ENCODE results near the gene SLC9A9.
"Not testable (repeated sequence)": the region's sequence is repeated elsewhere in the genome, so short reads cannot be mapped to it uniquely, and the experiment has no call there.

SLC9A9 gene

GRCh38 chr3:143286392-143287010, 561.8 kb downstream of the SLC9A9 start:
- DNase-seq (ENCODE audit: low spot score), result no peak

GRCh38 chr3:143283432-143284128, 564.7 kb downstream of the SLC9A9 start:
- no peak for DNase-seq (ENCODE audit: low spot score)

- no peak for DNase-seq (ENCODE audit: low spot score)
Observed at GRCh38 chr3:143280984-143281383, 567.3 kb downstream of the SLC9A9 start.

GRCh38 chr3:143279567-143279966, 568.7 kb downstream of the SLC9A9 start:
- not testable (repeated sequence) for DNase-seq (ENCODE audit: low spot score)

- DNase-seq (ENCODE audit: low spot score), result no peak
Observed at GRCh38 chr3:143278721-143279120, 569.5 kb downstream of the SLC9A9 start.

GRCh38 chr3:143277531-143277930, 570.7 kb downstream of the SLC9A9 start:
- no peak for DNase-seq (ENCODE audit: low spot score)

GRCh38 chr3:143276592-143276991, 571.7 kb downstream of the SLC9A9 start:
- DNase-seq (ENCODE audit: low spot score), result no peak

- no peak for DNase-seq (ENCODE audit: low spot score)
Observed at GRCh38 chr3:143273975-143274690, 574.1 kb downstream of the SLC9A9 start.

GRCh38 chr3:143271136-143271535, 577.1 kb downstream of the SLC9A9 start:
- DNase-seq (ENCODE audit: low spot score), result no peak

- DNase-seq (ENCODE audit: low spot score), result no peak
Observed at GRCh38 chr3:143269741-143270140, 578.5 kb downstream of the SLC9A9 start.

- DNase-seq (ENCODE audit: low spot score), result no peak
Observed at GRCh38 chr3:143267989-143268388, 580.3 kb downstream of the SLC9A9 start.

GRCh38 chr3:143266927-143267326, 581.3 kb downstream of the SLC9A9 start:
- DNase-seq (ENCODE audit: low spot score), result no peak

GRCh38 chr3:143266511-143266910, 581.8 kb downstream of the SLC9A9 start:
- no peak for DNase-seq (ENCODE audit: low spot score)

GRCh38 chr3:143265501-143266070, 582.7 kb downstream of the SLC9A9 start:
- no peak for DNase-seq (ENCODE audit: low spot score)

- DNase-seq (ENCODE audit: low spot score), result no peak
Observed at GRCh38 chr3:143263852-143264513, 584.3 kb downstream of the SLC9A9 start.

GRCh38 chr3:143261848-143262247, 586.4 kb downstream of the SLC9A9 start:
- no peak for DNase-seq (ENCODE audit: low spot score)

- DNase-seq (ENCODE audit: low spot score), result no peak
Observed at GRCh38 chr3:143258692-143259091, 589.6 kb downstream of the SLC9A9 start.

GRCh38 chr3:143256416-143256815, 591.9 kb downstream of the SLC9A9 start:
- no peak for DNase-seq (ENCODE audit: low spot score)

GRCh38 chr3:143255739-143256138, 592.5 kb downstream of the SLC9A9 start:
- DNase-seq (ENCODE audit: low spot score), result no peak

- peak; percentile 36 for DNase-seq (ENCODE audit: low spot score)
Observed at GRCh38 chr3:143252931-143253330, 595.3 kb downstream of the SLC9A9 start.

GRCh38 chr3:143249014-143249413, 599.3 kb downstream of the SLC9A9 start:
- no peak for DNase-seq (ENCODE audit: low spot score)

GRCh38 chr3:143247073-143247472, 601.2 kb downstream of the SLC9A9 start:
- no peak for DNase-seq (ENCODE audit: low spot score)
